K562 (cell line): ENCODE measurements around the gene RAD52. TPM values are rescaled to one million over a fixed set of nuclear protein-coding genes. Genes with fewer than 3 reads are reported as not detected.

Experiments
- ATF2 ChIP-seq: sonication (generic); formaldehyde crosslinking; IDR thresholded peaks from 2 replicates; pipeline ENCODE4 v1.8.1; 2022; ENCODE audit warnings: missing genetic modification reagents
- BCL6 ChIP-seq: fragments of 250-450 bp; sonication (Bioruptor Pico); IDR thresholded peaks from 2 replicates; pipeline ENCODE4 v1.4.0; 2020
- CBX5 ChIP-seq: IDR thresholded peaks from 2 replicates; pipeline ENCODE4 v1.6.1; 2014; ENCODE audit warnings: low read depth, borderline replicate concordance
- CC2D1A ChIP-seq: fragments of 450-650 bp; IDR thresholded peaks from 2 replicates; pipeline ENCODE4 v1.6.1; 2017; ENCODE audit warnings: mild to moderate bottlenecking
- CREB3L1 ChIP-seq: fragments of 450-650 bp; IDR thresholded peaks from 2 replicates; pipeline ENCODE4 v1.6.1; 2014; ENCODE audit warnings: low read depth, mild to moderate bottlenecking, moderate library complexity, borderline replicate concordance
- CXXC5 ChIP-seq: fragments of 250-450 bp; sonication (Bioruptor Pico); IDR thresholded peaks from 2 replicates; pipeline ENCODE4 v1.8.0; 2022; ENCODE audit warnings: inconsistent platforms, mild to moderate bottlenecking, moderate library complexity
- DNMT1 ChIP-seq: fragments of 450-650 bp; IDR thresholded peaks from 2 replicates; pipeline ENCODE4 v1.6.1; 2016; ENCODE audit warnings: antibody characterized with exemption, mild to moderate bottlenecking
- HCFC1 ChIP-seq: IDR thresholded peaks from 2 replicates; pipeline ENCODE4 v1.6.1; 2012; ENCODE audit warnings: low read depth, low read length, improper control_type of control experiment
- ILF3 ChIP-seq: fragments of 450-650 bp; IDR thresholded peaks from 2 replicates; pipeline ENCODE4 v1.6.1; 2018; ENCODE audit warnings: antibody characterized with exemption, mild to moderate bottlenecking, moderate library complexity, borderline replicate concordance
- KAT8 ChIP-seq: fragments of 450-650 bp; IDR thresholded peaks from 2 replicates; pipeline ENCODE4 v1.6.1; 2016; ENCODE audit warnings: low read depth, mild to moderate bottlenecking
- NFIC ChIP-seq: fragments of 450-650 bp; IDR thresholded peaks from 2 replicates; pipeline ENCODE4 v1.6.1; 2017; ENCODE audit warnings: mild to moderate bottlenecking, inconsistent platforms
- PHF8 ChIP-seq: fragments of 200-600 bp; sonication (generic); IDR thresholded peaks from 2 replicates; pipeline ENCODE4 v1.6.1; 2012; ENCODE audit warnings: mixed run types, mild to moderate bottlenecking, inconsistent platforms, low read length, moderate library complexity, borderline replicate concordance
- POLR2AphosphoS5 ChIP-seq: IDR thresholded peaks from 2 replicates; pipeline ENCODE4 v1.6.1; 2011; ENCODE audit warnings: mild to moderate bottlenecking, low read depth, low read length, moderate library complexity; ENCODE audit not compliant: control insufficient read depth, insufficient read depth
- POLR2B ChIP-seq: fragments of 450-650 bp; IDR thresholded peaks from 2 replicates; pipeline ENCODE4 v1.6.1; 2018; ENCODE audit warnings: low read depth; ENCODE audit not compliant: partially characterized antibody
- RBM15 ChIP-seq: fragments of 200-400 bp; formaldehyde crosslinking; IDR thresholded peaks from 2 replicates; pipeline ENCODE4 v1.6.1; 2018; ENCODE audit warnings: mild to moderate bottlenecking, low read length, moderate library complexity; ENCODE audit not compliant: insufficient read depth
- RFX1 ChIP-seq: fragments of 450-650 bp; IDR thresholded peaks from 2 replicates; pipeline ENCODE4 v1.6.1; 2016; ENCODE audit warnings: mild to moderate bottlenecking, moderate library complexity
- SMAD1 ChIP-seq: fragments of 150-350 bp; IDR thresholded peaks from 2 replicates; pipeline ENCODE4 v1.6.1; 2014; ENCODE audit warnings: low read length, low read depth; ENCODE audit not compliant: partially characterized antibody
- SNIP1 ChIP-seq: fragments of 450-650 bp; IDR thresholded peaks from 2 replicates; pipeline ENCODE4 v1.7.1; 2017; ENCODE audit warnings: low read depth, mild to moderate bottlenecking
- STAT5A ChIP-seq: IDR thresholded peaks from 2 replicates; pipeline ENCODE4 v1.6.1; 2012; ENCODE audit warnings: low read length, inconsistent platforms, borderline replicate concordance
- TBP ChIP-seq: optimal IDR thresholded peaks from 2 replicates; pipeline ENCODE3; 2011; ENCODE audit warnings: low read depth, low read length, improper control_type of control experiment
- ZBTB17 ChIP-seq: fragments of 450-650 bp; formaldehyde crosslinking; IDR thresholded peaks from 2 replicates; pipeline ENCODE4 v1.4.0; 2020; ENCODE audit warnings: mild to moderate bottlenecking
- ZEB2 ChIP-seq: fragments of 450-650 bp; IDR thresholded peaks from 2 replicates; pipeline ENCODE4 v1.6.1; 2016
- ZNF239 ChIP-seq: fragments of 250-450 bp; sonication (Bioruptor Pico); IDR thresholded peaks from 2 replicates; pipeline ENCODE4 v1.4.0; 2020; ENCODE audit warnings: mild to moderate bottlenecking
- ZNF436 ChIP-seq: fragments of 250-450, 450-650 bp; sonication (Bioruptor Pico); formaldehyde crosslinking; IDR thresholded peaks from 2 replicates; pipeline ENCODE4 v1.7.0; 2020; ENCODE audit warnings: mild to moderate bottlenecking
- ZNF445 ChIP-seq: fragments of 250-450 bp; sonication (Bioruptor Pico); IDR thresholded peaks from 2 replicates; pipeline ENCODE4 v1.4.0; 2020; ENCODE audit warnings: low read depth, mild to moderate bottlenecking, moderate library complexity
- ZNF586 ChIP-seq: fragments of 450-650 bp; formaldehyde crosslinking; conservative IDR thresholded peaks from 2 replicates; pipeline ENCODE4 v1.4.0; 2020; ENCODE audit warnings: mild to moderate bottlenecking, moderate library complexity
- ZNF785 ChIP-seq: fragments of 250-450 bp; sonication (Bioruptor Pico); IDR thresholded peaks from 2 replicates; pipeline ENCODE4 v1.4.0; 2020; ENCODE audit warnings: mild to moderate bottlenecking
- ZNF830 ChIP-seq: fragments of 250-450 bp; sonication (Bioruptor Pico); IDR thresholded peaks from 2 replicates; pipeline ENCODE4 v1.5.0; 2021; ENCODE audit warnings: mild to moderate bottlenecking
- polyA plus RNA-seq, 8 experiments: library from polyadenylated mRNA; depleted of rRNA in 4 of 8; stranded (reverse) in 5 of 8; unstranded in 3 of 8; fragments of >200 nt; fragmentation: Nextera tagmentation in 2 of 8; fragmentation: Illumina TruSeq in 1 of 8; extraction: Ambion mirVana in 2 of 8; extraction: Trizol in 1 of 8; gene quantifications; 2 replicates each; pipeline versions ENCODE4 v1.2.1 to v1.2.3, GENCODE V29; 2011 to 2014; ENCODE audit warnings: inconsistent platforms in 1 of 8, missing spikeins in 1 of 8
- total RNA-seq, 7 experiments: library from RNA; depleted of rRNA in 6 of 7; stranded (reverse); fragments of >200 nt in 6 of 7; fragmentation: Illumina TruSeq in 2 of 7; extraction: Trizol in 2 of 7; gene quantifications; 2 replicates each; pipeline versions ENCODE4 v1.2.1 to v1.2.3, GENCODE V29; 2011 to 2021; ENCODE audit warnings: low replicate concordance in 1 of 7
- TF ChIP-seq, protein P1 (sequence below): sonication (generic); IDR thresholded peaks from 2 replicates; pipeline ENCODE4 v1.6.1; 2016

Gene RAD52
- total and polyA plus RNA-seq, 9 of the 15 experiments (the other 6 are each of a cell fraction or from before 2014, with no cell fraction given), result 1.3 to 15.9 (median 9.3) TPM

- no peak for TF ChIP-seq RFX1
- TF ChIP-seq, protein P1, sequence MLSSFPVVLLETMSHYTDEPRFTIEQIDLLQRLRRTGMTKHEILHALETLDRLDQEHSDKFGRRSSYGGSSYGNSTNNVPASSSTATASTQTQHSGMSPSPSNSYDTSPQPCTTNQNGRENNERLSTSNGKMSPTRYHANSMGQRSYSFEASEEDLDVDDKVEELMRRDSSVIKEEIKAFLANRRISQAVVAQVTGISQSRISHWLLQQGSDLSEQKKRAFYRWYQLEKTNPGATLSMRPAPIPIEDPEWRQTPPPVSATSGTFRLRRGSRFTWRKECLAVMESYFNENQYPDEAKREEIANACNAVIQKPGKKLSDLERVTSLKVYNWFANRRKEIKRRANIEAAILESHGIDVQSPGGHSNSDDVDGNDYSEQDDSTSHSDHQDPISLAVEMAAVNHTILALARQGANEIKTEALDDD, result peak; percentile 54; the same call in 1 of the 2 replicates
- no peak for TF ChIP-seq PHF8
- 0 out of 2 replicates have a peak, but pooled peaks have one; percentile 12 for TF ChIP-seq STAT5A
- TF ChIP-seq ZBTB17 (CRISPR knock-in tag), result no peak
- no peak for TF ChIP-seq ZNF445
- peak; percentile 46; the same call in 1 of the 2 replicates for TF ChIP-seq POLR2AphosphoS5
- no peak for TF ChIP-seq ZNF830 (CRISPR knock-in tag)
- TF ChIP-seq SNIP1, result no peak
- no peak for TF ChIP-seq ILF3
- TF ChIP-seq HCFC1, result no peak
- no peak for TF ChIP-seq SMAD1
- no peak for TF ChIP-seq ATF2
- no peak for TF ChIP-seq ZNF586
- TF ChIP-seq ZEB2, result no peak
- TF ChIP-seq ZNF239 (CRISPR knock-in tag), result no peak
- peak; percentile 54 for TF ChIP-seq NFIC
- no peak for TF ChIP-seq KAT8
- TF ChIP-seq ZNF785 (CRISPR knock-in tag), result no peak
- no peak for TF ChIP-seq BCL6 (CRISPR knock-in tag)
- TF ChIP-seq POLR2B, result no peak
- no peak for TF ChIP-seq TBP
- no peak for TF ChIP-seq ZNF436 (CRISPR knock-in tag)
- no peak for TF ChIP-seq CBX5
- TF ChIP-seq CC2D1A, result no peak
- TF ChIP-seq DNMT1, result no peak
- 0 out of 2 replicates have a peak, but pooled peaks have one; percentile 17 for TF ChIP-seq CXXC5 (CRISPR knock-in tag)
- TF ChIP-seq CREB3L1, result no peak
- TF ChIP-seq RBM15, result no peak
Measured at GRCh38 chr12:904010-904414, 45.5 kb downstream of the RAD52 start (continued).
